HG03442 (cell line): ENCODE results near the gene TSPAN1.

ENCODE experiments used
- ATAC-seq: cut with Tn5 transposase; IDR thresholded peaks from one replicate; pipeline ENCODE4 v1.9.1; 2021; ENCODE audit warnings: mild to moderate bottlenecking, moderate library complexity; ENCODE audit not compliant: unreplicated experiment

TSPAN1 gene

DNA sequence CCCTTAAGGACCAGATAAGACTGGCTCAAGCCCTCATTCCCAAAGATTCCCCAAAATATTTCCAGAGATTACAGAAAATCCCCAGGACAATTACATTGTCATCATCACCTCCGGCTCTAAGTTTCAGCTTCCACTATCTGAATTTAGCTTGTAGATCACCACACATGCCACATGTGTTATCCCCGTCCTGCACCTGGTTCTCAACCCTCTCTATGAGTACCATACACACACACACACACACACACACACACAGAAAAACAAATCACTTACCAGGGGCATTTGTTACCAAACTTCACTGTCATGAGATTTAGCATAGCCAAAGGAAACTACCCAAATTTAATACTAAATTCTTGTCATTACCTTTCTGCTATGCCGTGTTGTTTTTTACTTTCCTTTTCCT is 15.4 kb upstream of the TSPAN1 start:
- ATAC-seq, result no peak

DNA sequence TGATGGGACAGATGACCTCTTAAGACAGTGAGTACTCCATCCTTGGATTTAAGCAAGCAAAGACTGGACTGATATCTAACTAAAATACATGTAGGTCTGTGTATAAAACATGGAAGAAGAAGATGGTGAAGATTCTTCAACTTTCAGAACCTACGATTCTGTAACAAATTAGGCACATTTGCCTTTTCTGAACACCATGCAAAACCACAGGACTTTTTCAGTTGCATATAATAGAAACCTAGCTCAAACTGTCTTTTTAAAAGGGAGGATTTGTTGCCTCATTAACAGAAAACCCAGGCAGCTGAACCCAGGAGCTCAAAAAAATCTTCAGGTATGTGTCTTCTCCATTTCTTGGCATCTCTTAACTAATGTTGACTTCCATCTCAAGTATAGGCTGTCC is 14.7 kb upstream of the TSPAN1 start:
- ATAC-seq, result no peak

DNA sequence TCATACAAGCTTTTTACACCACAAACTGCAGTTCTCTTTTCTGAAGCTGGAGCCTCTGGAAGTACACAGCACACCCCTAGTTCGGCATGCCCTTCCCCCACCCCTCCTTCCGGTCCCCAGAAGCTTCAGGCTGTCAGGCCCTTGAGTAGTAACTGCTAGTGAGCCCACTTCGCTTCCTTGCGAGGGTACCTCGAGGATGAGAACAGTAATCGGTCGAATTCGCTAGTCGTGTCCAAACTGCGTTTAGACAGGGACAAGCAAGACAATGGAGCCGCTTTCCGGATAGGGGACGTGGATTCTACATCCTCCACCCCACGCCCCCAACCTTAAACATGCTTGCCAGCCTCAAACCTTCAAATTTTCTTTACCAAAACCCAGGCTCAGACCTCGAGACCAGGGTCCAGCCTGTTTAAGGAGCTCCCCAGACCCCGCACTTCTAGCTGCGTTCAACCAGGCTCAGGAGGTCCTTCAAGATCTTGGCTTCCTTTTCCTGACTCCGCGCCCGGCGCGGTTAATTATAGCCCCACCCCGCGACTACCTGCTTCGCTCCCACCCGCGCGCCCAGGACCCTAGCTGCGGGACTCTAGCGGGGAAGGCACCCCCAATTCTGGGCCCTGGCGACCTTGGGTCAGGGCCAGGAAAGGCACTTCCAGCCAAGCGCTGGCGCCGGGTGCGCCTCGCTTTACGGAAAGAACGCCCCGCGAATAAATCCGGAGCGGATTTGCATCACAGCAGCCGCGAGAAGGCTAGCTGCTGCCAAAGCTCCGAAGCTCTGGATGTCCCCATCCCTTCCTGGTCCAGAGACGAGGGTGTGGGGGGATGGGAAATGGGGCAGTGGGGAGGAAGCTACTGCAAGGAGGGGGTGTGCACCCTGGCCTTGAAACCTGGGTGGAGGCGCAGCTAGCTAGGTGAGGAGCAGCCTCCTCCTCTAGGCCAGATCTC is 8.1 kb upstream of the TSPAN1 start:
- ATAC-seq, result peak; percentile 48

DNA sequence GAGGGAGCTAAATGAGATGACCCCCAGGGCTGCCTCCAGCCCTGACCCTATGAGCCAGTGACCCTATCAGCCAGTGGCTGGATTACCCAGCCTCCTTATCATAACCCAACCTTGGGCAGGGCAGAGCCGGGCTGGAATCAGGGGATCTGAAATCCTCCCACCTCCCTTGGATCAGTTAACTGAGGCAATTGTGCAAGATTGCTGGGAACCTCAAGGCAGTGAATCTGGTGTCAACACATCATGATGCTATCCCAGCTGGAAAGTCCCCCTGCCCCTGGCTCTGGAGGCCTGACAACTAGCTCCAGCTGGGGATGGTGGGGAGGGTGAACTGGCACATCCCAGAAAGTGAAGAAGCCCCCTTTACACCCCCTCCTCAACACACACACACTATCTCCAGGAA is 6.4 kb upstream of the TSPAN1 start:
- no peak for ATAC-seq

DNA sequence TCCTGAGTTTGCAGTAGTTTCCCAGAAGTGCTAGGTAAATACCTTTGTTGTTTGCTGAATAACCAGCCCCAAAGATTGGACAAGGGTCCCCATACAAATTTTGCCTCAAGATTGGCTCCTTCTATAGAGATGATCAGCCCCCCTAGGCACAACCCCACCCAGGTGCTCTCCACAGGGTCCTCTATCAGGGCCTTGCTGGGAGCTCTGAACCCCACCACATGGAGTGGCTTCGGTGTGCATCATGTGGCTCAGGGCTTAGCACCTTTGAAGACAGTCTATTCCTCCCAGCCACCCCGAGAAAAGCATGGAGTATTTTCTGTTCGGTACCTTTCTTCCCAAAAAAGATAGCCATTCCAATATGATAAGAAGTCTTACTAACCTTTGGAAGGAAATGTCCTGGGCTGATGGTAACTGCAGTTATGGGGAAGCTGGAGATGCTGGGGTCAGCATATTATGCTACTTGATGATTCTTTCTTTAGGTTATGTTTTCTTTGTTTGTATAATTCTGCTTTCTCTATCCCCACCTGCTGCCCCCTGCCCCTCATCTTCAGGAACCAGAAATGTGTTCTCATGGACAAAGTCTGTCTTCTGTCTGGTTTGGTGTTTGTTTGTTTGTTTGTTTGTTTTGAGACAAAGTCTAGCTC is 5.0 kb upstream of the TSPAN1 start:
- ATAC-seq, result no peak

DNA sequence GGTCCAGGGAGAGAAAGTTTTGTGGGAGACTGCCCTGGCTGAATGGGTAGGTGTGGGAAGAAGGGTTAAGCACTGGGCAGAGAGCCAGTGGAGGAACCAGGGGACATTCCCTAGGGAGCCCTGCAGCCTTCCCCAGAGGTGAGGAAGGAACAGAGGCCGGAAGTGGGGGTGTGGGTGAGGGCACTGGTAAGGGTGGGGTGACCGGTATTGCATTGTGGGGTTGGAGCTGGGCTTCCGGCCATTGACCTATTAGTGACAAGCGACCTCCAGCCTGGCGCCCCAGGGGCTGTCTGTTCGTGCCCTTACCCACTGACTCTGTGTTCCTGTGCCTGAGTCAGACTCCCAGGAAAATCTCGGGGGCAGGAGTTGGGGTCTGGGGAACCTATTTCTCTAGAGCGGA is 3.5 kb upstream of the TSPAN1 start:
- no peak for ATAC-seq

DNA sequence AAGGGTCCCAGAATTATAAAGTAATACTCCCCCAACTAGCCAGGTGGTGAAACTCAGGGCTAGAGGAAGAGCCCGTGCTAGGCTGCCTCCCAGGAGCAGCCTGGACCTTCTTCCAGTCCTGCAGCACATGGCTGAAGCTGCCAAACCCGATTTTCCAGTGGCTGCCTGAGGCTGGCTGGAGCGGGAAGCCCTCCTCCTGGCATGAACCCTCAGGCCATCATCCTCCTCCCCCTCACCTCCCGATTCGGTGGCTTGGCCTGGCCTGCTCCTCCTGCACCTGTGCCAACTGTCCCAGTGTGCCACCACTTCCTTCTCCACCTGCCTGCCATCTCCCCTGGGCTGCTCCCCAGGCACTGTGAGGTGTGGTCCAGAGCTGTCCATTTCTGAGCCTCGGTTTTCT is 3.0 kb upstream of the TSPAN1 start:
- no peak for ATAC-seq

DNA sequence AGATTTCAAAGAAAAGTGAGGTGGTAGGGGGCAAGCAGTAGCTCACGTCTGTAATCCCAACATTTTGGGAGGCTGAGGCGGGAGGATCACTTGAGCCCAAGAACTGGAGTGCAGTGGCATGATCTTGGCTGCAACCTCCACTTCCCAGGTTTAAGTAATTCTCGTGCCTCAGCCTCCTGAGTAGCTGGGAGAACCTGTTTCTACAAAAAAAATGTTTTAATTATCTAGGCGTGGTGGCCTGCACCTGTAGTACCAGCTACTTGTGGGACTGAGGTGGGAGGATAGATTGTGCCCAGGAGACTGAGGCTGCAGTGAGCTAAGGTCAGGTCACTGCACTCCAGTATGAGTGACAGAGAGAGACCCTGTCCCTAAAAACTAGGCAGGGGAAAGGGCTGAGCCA is 2.6 kb upstream of the TSPAN1 start:
- ATAC-seq, result no peak

DNA sequence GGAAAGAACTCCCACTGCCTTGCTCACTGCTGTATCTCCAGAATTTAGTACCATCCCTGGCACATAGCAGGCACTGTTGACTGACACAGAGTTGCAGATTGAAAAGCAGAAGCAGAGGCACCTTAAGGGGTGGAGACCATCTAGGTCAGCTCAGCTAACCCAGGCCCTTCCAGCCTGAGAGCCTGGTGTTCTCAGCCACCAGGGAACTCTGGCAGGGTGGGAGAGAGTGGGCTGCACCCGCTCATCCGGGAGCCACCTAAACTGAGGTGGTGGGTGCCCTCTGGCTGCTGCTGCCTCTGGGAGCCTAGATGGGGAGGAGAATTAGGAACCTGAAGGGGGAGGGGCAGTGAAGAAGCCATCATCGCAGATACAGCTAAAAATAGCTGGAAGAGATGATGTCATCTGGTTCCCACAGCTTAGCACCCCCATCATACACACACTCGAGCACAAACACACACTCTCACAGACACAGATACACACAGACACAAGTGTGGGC is 1.5 kb upstream of the TSPAN1 start:
- no peak for ATAC-seq

DNA sequence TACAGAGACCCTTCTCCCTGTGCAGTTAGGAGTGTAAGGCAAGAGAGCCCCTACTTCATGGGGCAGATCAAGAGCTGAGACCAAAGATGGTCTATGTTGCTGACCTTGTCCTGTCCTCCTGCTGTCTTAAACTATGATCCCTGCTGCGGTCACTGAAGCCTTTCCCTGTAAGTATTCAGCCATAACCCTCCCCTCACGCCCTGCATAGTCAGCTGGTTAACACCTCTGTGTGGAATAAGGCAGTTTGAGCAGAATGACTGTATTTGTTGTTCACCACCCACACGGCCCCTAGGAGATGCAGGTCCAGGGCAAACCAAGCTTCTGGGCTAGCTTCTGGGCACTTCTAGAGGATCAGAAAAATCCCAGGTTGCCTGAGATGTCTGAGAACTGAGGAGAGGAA is 356 bp downstream of the TSPAN1 start:
- no peak for ATAC-seq

DNA sequence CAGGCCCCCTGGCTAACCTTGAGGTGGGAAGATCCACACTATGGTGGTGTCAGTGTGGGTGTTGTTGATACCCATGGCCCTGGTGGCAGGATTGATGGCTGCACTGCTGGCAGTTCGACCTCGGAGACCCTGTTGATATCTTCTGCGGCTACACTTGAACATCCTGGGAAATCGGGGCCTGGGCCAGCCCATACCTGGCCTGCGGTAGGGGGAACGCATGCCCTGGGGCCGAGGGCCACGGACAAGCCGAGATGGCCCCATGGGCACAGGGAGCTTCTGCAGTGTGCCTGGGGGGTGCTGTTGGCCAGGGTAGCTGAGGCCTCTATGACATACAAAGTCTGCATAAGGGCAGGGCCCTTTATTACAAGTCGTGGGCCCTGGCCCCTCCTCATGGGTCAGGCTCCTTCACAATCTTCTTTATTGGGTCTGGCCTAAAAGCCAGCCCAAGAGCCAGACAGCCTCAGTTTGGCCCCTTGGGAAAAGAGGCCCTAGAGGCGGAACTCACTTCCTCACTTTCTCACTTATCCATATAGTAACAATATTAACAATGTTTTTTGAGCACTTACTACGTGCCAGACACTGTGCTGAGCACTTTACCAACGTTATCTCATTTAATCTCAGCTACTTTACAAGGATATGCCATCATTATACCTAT is 1.5 kb downstream of the TSPAN1 start, which contains the start of gene P3R3URF:
Gene P3R3URF, minus strand, starts transcription at position 278 of the 655 bp plus-strand sequence. Its CDS starts 17 bp downstream, at position 261.
- no peak for ATAC-seq

DNA sequence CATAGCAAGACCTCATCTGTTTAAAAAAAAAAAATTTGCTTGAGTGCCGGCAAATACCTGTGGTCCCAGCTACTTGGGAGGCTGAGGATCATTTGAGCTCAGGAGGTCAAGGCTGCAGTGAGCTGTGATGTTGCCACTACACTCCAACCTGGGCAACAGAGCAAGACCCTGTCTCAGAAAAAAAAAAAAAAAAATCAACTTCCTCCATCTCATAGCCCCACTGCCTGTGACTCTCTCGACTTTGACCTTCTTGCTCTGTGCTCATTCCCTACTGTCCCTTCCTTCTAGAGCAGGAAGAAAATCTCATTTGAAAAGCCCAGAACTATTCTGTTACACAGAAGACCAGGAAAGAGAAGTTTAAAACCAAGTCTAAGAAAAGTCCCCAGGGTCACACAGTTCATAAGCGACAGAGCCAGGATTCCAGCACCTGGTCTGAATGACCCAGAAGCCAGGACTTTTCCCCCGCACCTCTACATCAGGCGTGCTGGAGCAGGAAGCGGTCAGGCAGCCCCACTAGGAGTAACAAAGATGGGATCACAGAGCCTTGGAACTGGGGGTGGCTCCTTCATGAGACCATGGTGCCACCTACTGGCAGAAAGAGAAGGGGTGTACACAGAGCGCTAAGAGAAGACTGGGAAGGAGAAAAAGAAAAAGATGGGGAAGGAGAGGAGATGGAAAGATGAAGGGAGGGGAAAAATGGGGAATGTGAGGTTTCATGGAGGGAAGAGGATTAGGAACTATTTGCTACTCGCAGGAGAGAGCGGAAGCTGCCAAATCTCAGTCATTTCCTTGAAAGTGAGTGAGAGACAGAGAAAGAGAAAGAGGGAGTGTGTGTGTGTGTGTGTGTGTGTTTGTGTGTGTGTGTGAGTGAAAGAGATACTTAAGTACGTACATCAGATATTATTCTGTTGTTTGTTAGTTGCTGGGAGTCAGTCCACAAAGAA is 4.5 kb downstream of the TSPAN1 start:
- no peak for ATAC-seq

DNA sequence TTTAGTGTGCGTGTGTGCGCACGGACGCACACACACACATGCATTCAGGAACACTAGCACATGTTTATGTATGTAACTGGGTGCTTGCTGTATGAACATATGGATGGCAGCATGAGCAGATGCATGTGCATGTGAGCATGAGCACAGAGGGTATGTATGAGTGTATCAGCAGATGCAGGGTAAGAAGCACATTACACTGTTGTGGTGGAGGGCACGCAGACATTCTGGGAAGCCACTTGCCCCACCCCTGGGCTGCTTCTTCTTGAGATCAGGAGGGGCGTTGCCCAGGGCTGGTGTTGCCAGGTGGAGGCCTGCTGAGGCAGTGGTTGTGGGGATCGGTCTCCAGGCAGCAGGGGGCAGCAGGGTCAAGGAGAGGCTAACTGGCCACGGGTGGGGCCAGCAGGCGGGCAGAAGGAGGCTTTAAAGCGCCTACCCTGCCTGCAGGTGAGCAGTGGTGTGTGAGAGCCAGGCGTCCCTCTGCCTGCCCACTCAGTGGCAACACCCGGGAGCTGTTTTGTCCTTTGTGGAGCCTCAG is 5.3 kb downstream of the TSPAN1 start:
- ATAC-seq, result no peak

DNA sequence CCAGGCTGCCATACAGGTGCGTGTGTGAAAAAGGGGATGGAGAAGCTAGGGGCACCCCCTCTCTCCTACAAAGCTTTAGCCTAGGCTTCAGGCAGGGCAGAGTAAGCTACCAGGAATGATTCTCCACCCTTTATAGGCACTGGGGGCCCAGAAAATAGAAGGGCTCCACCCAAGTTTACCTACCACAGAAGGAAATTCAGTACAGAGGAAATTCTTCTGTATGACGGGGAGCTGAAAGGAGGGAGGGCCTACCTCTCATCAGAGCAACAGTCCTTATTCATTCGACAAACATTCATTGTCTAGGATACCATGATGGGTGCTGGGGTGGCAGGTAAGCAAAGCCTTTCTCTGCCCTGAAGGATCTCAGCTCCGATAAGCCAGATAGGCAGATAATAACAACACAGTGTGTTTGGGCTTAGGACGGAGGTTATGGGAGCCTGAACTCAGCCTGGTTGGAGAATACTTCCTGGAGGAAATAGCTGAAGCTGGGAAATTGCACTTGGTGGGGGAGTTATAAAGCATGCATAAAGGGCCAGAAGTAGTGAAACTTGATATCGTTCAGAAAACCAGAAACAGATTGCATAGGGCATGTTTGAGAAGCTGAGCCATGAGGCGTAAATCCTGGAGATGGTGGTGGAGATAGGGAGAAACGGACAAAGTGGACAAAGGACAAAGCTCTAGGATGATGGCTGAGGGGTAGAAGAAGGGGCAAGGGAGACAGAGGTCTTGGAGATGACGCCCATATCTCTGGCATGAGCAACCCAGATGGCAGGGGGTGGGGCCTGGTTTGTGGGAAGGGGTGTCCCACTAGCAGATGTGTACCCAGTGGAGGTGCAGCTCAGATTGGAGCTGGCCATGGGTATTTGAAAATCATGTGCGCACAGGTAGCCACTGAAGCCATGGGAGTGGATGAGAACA is 6.7 kb downstream of the TSPAN1 start:
- ATAC-seq, result no peak

DNA sequence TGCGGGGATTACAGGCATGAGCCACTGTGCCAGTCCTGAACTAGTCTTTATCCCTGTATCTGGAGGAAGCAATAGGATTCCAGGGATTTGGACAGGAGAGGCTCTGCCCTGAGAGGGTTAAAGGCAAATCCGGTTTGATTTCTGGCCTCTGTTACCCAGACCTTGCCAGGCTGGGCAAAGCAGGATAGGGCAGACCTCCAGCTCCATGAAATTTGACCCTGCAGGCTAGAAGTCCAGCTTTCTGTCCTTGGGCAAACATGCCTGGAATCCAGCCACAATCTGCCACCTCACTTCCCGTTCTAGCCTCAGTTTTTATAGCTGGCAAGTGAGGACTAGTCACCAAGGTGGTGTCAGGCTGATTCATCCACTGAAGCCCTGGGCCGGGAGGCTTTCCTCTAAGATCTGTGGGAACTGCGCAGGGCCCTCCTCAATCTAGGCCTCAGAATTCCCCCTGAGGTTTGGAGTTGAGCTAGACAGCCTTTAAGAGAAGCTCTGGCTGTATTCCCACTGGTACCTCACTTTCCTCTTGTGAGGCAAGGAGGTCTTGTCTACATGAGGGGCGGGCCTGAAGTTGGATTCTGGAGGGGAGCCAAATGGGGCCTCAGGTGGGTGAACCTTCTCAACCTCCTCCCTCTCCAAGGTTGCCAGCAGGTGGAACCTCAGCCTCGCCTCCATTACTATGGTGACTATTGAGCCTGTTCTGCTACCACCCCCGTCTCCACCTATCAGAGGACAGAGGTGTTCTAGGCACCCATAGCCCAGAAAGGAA is 8.4 kb downstream of the TSPAN1 start:
- no peak for ATAC-seq

DNA sequence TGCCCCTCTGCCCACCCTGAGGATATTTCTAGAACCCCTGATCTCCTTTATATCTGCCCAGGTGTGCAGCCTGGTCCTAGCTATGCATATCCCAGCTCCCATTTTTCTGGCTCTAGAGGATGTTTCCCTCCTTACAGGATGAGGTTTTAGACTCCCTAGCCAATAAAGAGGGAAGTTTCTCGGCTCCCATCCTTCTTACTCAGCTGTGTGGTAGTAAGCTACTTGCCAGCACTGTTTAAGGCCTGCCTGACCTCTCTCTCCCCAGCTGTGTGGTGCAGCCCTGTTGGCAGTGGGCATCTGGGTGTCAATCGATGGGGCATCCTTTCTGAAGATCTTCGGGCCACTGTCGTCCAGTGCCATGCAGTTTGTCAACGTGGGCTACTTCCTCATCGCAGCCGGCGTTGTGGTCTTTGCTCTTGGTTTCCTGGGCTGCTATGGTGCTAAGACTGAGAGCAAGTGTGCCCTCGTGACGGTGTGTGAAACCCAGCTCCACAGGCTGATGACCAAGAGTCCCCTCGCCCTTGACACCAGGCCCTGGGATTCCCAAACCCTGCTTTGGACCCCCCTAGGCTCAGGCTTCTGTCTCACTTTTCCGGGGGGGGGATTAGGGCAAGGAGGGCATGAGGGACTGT is 9.2 kb downstream of the TSPAN1 start:
- ATAC-seq, result no peak

DNA sequence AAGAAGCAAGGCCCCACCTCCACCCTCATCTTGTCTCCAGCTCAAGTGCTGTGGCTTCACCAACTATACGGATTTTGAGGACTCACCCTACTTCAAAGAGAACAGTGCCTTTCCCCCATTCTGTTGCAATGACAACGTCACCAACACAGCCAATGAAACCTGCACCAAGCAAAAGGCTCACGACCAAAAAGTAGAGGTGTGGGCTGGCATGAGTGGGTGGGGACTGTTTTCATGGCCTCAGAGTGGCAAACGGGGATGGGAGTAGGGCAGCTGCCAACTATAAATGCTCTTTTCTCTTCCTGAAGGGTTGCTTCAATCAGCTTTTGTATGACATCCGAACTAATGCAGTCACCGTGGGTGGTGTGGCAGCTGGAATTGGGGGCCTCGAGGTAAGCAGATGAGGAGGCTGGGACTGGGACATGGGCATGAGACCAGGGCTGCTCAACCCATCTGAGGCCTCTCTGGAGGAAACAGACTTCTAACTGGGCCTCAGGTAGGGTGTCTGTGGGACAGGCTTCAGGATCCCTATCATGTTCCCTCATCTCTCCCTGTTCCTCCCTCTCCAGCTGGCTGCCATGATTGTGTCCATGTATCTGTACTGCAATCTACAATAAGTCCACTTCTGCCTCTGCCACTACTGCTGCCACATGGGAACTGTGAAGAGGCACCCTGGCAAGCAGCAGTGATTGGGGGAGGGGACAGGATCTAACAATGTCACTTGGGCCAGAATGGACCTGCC is 10.2 kb downstream of the TSPAN1 start:
- no peak for ATAC-seq
